A673 (cell line): ENCODE data around the gene UNKL. TPM values are rescaled to one million over a fixed set of nuclear protein-coding genes. Genes with fewer than 3 reads are reported as not detected.
A peak's percentile ranks its signal among the peaks of the same experiment; 100 is the strongest.

Source experiments
- Bru-seq: library from RNA; stranded (reverse); fragments of 400-500 nt; gene quantifications from one replicate; lab custom pipeline; 2021; lab: Mats Ljungman, UMichigan
- BruChase-seq, 2 experiments: library from RNA; stranded (reverse); fragments of 400-500 nt; gene quantifications; one replicate each; lab custom pipeline; 2021; lab: Mats Ljungman, UMichigan
- BruUV-seq: library from RNA; stranded (reverse); fragments of 400-500 nt; replicated peaks from 2 replicates; lab custom pipeline; 2021; lab: Mats Ljungman, UMichigan
- CTCF ChIA-PET: fragments of 300-600 bp; sonication (Branson Sonifier 250); formaldehyde crosslinking; loops from one replicate; lab custom pipeline; 2022; ENCODE audit warnings: antibody characterized with exemption; lab: Charles Lee
- POLR2A ChIA-PET: fragments of 300-600 bp; sonication (Branson Sonifier 250); formaldehyde crosslinking; loops from one replicate; lab custom pipeline; 2022; ENCODE audit warnings: antibody characterized with exemption; ENCODE audit not compliant: low non-redundant PET; lab: Charles Lee
- DNase-seq: peaks from one replicate; pipeline ENCODE4 v3.0.0-alpha.2; 2015; ENCODE audit warnings: low spot score
- H3K27ac ChIP-seq: fragments of 200-600 bp; sonication (generic); 2 replicates; pipeline ENCODE4 v1.5.1; 2016; ENCODE audit warnings: mixed run types, low read depth, mild to moderate bottlenecking, mixed read lengths, antibody characterized with exemption, low read length; ENCODE audit not compliant: poor library complexity, severe bottlenecking
- H3K27me3 ChIP-seq: fragments of 200-600 bp; sonication (generic); replicated peaks from 2 replicates; pipeline ENCODE4 v1.6.1; 2017; ENCODE audit warnings: mixed run types, low read depth, mild to moderate bottlenecking, mixed read lengths, antibody characterized with exemption, low read length; ENCODE audit not compliant: insufficient read depth, poor library complexity
- H3K36me3 ChIP-seq: fragments of 200-600 bp; sonication (generic); 2 replicates; pipeline ENCODE4 v1.6.1; 2016; ENCODE audit warnings: mixed run types, mild to moderate bottlenecking, mixed read lengths, antibody characterized with exemption, low read length; ENCODE audit not compliant: insufficient read depth, poor library complexity, severe bottlenecking
- H3K4me1 ChIP-seq: fragments of 200-600 bp; sonication (generic); 2 replicates; pipeline ENCODE4 v1.6.1; 2017; ENCODE audit warnings: mixed run types, mild to moderate bottlenecking, mixed read lengths, antibody characterized with exemption, low read length; ENCODE audit not compliant: insufficient read depth, poor library complexity, severe bottlenecking
- H3K4me3 ChIP-seq: fragments of 200-600 bp; sonication (generic); 2 replicates; pipeline ENCODE4 v1.5.1; 2016; ENCODE audit warnings: low read depth, mixed run types, mild to moderate bottlenecking, mixed read lengths, low read length; ENCODE audit not compliant: poor library complexity, severe bottlenecking
- H3K9me3 ChIP-seq: fragments of 200-600 bp; sonication (generic); 2 replicates; pipeline ENCODE4 v1.6.1; 2016; ENCODE audit warnings: mixed run types, low read depth, mild to moderate bottlenecking, mixed read lengths, antibody characterized with exemption, low read length; ENCODE audit not compliant: poor library complexity, severe bottlenecking
- CTCF ChIP-seq: fragments of 300-800, 200-600 bp; sonication (generic); conservative IDR thresholded peaks from 2 replicates; pipeline ENCODE4 v1.5.1; 2017; ENCODE audit warnings: low read depth, mild to moderate bottlenecking, antibody characterized with exemption, low read length, moderate library complexity, mixed read lengths
- EZH2 ChIP-seq: fragments of 200-600 bp; sonication (generic); IDR thresholded peaks from 2 replicates; pipeline ENCODE4 v1.6.1; 2017; ENCODE audit warnings: borderline replicate concordance, low read depth, mild to moderate bottlenecking, mixed read lengths, antibody characterized with exemption, low read length; ENCODE audit not compliant: poor library complexity, severe bottlenecking
- intact Hi-C: fragments of 100-400 bp; cut with micrococcal nuclease; formaldehyde crosslinking; loops from one replicate; pipeline ENCODE4 v1.10.0; 2022; ENCODE audit not compliant: unreplicated experiment
- long read RNA-seq: library from polyadenylated mRNA; stranded (forward); transcript quantifications from one replicate; pipeline ENCODE4 v2.0.0, GENCODE V29; 2022
- total RNA-seq: library from RNA; stranded (reverse); gene quantifications from 2 replicates; pipeline ENCODE4 v1.2.3, GENCODE V29; 2021

UNKL gene
- total RNA-seq (86.7 and 88.5 TPM in 2 replicates), Bru-seq, nascent RNA (percentile 57 among the genes with signal in this experiment), BruChase-seq, experiment 1, labeled RNA remaining after a 2-hour chase (percentile 76 among the genes with signal in this experiment), BruChase-seq, experiment 2, labeled RNA remaining after a 6-hour chase (percentile 89 among the genes with signal in this experiment)
- long read RNA-seq, partial matches to known transcripts = 11 of 72 reads
- long read RNA-seq, other reads (novel, unspliced or antisense) = 54 of 72 reads

DNA sequence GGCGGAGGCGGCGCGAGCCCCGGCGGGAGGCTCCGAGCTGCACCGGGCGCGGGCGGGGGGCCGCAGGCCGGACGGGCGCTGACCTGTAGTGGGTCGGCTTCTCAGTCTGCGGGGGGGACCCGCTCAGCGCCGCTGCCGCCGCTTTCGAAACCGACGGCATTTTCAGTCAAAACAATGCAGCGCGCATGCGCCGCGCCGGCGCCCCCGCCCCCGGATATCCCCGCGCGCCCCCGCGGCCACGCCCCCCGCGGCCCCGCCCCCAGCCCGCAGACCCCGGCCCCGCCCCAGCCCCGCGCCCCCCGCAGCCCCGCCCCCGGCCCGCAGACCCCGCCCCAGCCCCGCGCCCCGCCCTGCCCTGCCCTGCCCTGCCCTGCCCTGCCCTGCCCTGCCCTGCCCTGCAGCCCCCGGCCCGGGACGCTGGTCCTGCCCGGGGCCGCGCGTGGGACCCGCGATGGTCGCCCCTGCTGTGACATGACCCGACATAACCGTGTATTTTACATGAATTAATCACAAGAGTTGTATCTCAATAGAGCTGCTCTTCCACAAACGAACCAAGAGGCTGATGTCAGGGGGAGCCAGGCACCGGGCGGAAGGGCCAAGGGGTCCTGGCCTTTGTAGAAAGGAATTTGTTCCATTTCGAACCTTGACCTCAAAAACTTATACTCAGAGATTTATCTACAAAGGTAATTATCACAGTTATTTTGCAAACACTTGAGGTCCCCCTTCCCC is at the start of gene UNKL:
Gene UNKL, minus strand, starts transcription at position 173 of the 729 bp plus-strand sequence. Its CDS starts 13 bp downstream, at position 160.
- DNase-seq = peak; percentile 69
- Histone ChIP-seq H3K9me3 (no peaks in the 10 kb centered on the region), H3K36me3 (no peaks in the 10 kb centered on the region), H3K4me3 (peak within 1 kb of the TSS; percentile 89), H3K4me1 (peaks cover 8% of the 10 kb centered on the region), H3K27ac (peak within 1 kb of the TSS; percentile 72), H3K27me3 (no peaks in the 10 kb centered on the region)
- no TSS peak for BruUV-seq
- ChIA-PET POLR2A (no interaction called here), CTCF (no interaction called here)
- TF ChIP-seq CTCF (no peak), EZH2 (no peak)
- intact Hi-C loops = no loop called here

GRCh38 chr16:1461146-1461545 is 46.6 kb upstream of the UNKL start:
- Histone ChIP-seq H3K4me1 (no peaks in the 10 kb centered on the region), H3K27ac (no peak overlapping the region), H3K27me3 (no peaks in the 10 kb centered on the region), H3K4me3 (no peak overlapping the region), H3K9me3 (no peaks in the 10 kb centered on the region), H3K36me3 (no peaks in the 10 kb centered on the region)
- BruUV-seq = no TSS peak
- ChIA-PET CTCF (no interaction called here), POLR2A (no interaction called here)
- no peak for TF ChIP-seq CTCF
- no peak for TF ChIP-seq EZH2
- no peak for DNase-seq
- intact Hi-C loops = no loop called here

DNA sequence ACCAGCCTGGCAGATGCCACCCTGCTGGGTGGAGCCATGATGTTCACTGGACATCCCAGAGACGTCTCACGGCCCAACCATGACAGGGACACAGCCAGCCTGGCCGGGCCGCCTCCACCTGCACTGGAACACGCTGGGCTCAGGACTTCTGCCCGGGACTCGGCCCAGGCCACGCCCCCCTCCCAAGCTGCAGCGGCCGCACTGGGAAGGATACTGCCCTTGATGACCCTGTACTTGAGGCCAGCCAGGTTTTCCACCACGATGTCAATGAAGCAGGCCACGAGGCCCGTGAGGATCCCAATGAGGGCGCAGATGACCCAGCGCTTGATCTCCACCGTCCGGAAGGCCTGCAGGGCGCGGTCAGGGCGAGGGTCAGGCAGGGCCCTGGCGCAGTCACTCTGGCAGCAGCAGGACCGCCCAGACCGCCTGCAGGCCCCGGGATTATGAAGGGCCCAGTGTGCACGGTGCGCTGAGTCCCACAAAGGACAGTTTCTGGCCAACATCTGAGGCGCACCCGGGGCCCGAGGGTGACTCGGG is 46.2 kb upstream of the UNKL start:
- intact Hi-C loops = no loop called here
- no peak for TF ChIP-seq EZH2
- no peak for TF ChIP-seq CTCF
- no peak for DNase-seq
- no TSS peak for BruUV-seq
- Histone ChIP-seq H3K27ac (no peak overlapping the region), H3K27me3 (no peaks in the 10 kb centered on the region), H3K9me3 (no peaks in the 10 kb centered on the region), H3K4me3 (no peak overlapping the region), H3K4me1 (no peaks in the 10 kb centered on the region), H3K36me3 (no peaks in the 10 kb centered on the region)
- ChIA-PET CTCF (no interaction called here), POLR2A (no interaction called here)
